HG02981 (cell line): ENCODE measurements around the gene SLC6A5.

Experiments used
- ATAC-seq: cut with Tn5 transposase; IDR thresholded peaks from one replicate; pipeline ENCODE4 v1.9.1; 2021; ENCODE audit warnings: mild to moderate bottlenecking, moderate library complexity; ENCODE audit not compliant: unreplicated experiment

The SLC6A5 gene

DNA sequence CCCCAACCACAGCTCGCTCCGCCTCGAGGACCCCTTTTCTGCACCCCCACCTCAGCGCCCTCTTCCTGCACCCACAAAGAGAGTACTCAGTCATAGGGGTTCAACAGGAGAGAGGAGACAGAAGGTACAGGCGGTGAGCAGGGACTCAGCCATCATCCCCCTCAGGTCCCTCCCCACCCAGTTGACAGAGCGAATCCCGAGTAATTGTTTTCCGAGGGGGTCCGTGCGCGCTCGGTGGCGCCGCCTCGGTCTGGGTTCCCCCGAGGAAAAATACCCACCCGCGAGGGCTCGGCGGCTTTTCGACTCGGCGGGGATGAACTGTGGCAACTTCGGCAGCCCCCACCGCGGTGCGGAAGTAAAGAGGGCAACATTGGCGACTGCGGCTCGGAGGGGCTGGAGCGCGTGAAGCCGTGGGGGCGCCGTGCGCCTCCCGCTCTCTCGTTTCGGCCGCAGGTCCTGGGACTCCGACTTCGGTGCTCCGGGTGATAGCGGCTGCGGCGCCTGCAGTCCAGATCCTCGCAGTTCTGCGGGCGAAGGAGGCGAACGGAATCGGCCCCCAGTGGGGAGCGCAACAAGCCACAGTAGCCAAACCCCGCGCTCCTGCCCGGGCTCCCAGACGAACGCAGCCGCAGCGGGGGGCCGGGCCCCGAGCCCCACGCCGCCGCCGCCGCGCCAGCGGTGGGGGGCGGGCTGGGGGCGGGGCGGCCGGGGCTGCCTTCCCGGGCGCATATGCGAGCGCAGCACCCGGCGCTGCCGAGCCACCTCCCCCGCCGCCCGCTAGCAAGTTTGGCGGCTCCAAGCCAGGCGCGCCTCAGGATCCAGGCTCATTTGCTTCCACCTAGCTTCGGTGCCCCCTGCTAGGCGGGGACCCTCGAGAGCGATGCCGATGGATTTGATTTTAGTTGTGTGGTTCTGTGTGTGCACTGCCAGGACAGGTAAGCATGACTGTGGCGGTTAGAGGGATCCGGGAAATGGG lies 69.7 kb downstream of the SLC6A5 start, which contains the start of gene NELL1:
TSS of gene NELL1 (plus strand) at position 743 of the 976 bp plus-strand sequence.
- no peak for ATAC-seq

DNA sequence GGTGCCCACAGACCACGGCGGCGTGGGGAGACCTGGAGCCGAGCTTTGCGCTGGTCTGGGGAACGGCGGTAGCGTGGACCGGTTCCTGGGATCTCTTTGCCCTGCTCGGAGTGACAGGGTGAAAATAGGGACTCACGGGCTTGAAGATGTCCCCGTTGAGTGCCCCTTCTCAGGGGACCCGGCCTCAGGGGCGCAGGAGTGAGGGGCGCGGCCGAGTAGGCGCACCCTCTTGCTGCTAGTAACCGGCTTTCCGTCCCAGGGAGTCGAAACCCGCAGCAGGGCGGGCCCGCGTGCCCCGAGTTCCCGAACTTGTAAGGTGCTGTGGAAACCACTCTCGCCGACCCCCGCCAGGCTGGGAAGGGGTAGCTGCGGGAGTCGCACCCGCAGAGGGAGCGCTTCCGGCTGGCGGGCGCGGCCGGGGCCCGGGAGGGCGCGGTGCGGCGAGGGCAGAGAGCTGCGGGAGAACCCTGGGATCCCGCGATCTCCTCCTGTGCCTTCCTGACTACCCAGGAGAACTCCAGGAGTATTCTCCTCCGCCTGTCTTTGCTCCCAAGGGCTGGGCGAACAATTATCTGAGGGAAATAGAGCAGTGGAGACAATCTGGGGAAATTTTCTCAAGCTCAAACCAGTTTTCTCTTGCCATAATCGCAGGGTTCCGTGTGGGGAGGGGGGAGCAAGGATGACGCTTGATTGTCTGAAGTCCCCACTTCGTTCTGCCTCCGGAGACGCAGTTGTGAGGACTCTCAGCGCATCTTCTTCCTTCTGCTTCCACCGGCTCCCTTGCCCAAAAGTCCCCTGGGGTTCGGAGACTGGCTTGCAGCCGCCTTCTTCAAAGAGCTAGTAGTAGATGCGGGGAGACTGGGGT lies 70.6 kb downstream of the SLC6A5 start:
- ATAC-seq = no peak

DNA sequence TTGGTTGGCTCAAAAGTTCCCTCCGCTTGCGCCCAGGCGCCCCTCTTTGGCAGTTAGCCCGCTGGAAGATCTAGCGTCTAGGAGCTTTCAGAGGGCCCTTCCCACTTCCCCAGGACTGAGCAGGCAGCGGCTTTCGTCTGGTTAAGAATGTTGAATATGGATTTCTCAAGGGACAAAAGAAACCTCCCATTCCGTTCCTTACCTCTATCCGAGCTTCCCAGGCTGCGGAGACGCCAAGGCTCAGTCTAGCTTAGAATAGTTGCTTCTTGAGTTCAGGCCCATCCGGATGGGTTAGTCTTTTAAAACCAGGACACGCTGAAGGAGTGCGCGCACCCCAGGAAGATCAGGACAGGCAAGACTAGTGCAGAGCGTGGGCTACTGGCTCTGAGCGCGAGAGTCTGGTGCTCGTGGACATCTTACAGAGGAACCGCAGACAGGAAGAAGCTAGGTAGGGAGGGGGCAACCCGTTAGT lies 71.6 kb downstream of the SLC6A5 start:
- no peak for ATAC-seq

DNA sequence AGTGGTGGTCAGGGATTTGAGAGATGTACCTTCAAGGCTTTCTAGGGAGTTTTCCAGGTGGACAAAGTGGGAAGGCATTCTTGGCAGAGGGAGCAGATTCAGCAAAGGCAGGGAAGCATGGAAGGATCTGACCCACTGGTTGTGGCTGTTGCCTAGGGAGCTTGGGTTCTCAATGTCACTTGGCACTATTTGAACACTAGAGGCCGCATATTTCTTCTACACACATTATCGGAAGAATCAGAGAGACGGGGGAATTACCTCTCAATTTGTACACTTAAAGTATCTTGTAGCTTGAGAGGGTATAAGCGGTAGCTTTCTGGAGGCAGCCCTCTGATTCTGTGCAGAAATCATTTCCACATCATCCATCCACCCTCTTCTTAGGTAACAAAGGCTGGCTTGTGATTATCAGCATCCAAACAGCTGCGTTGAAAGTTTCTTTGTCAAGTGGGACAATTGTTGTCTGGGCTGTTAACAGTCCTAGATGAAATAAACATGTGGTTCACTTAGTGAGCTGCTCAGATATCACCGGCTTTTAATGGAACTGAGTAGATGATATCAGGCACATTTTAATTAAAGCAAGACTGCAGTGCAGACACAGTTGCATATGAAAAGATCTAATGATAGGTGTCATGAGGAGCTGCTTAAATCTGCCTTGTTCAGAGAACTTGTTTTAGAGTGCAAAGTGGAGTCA lies 72.6 kb downstream of the SLC6A5 start:
- ATAC-seq = no peak

DNA sequence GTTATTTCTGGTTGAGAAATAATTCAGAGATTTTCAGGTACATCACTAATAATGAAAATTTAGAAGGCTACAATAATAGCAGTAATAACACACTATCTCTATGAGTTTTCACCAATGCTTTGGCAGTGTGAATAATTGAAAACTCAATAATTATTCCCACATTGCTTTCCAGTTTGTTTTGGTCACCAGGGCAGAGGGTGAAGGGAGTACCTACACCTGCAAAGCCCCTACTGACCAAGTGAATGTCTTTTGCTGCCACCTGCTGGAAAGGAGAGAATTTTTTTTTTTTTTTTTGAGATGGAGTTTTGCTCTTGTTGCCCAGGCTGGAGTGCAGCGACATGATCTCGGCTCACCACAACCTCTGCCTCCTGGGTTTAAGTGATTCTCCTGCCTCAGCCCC lies 73.2 kb downstream of the SLC6A5 start:
- ATAC-seq = no peak

DNA sequence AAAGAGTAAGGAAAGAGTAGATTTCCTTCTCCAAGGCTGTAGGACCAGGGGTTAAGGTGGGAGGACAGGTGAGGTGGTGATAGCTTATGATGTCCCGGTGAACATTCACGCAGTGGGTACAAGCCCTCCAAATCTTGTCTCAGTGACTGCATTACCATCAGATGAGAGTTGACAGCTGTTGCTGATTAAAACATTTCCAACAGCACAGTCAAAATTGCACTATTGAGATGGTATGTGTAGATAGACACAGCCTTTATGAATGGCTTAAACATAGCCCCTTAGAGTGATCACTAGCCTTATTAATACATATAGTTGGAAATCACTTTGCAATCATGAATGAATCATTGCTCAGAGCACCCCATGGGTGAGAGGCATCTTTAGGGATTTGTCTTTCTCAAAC lies 77.2 kb downstream of the SLC6A5 start:
- no peak for ATAC-seq

DNA sequence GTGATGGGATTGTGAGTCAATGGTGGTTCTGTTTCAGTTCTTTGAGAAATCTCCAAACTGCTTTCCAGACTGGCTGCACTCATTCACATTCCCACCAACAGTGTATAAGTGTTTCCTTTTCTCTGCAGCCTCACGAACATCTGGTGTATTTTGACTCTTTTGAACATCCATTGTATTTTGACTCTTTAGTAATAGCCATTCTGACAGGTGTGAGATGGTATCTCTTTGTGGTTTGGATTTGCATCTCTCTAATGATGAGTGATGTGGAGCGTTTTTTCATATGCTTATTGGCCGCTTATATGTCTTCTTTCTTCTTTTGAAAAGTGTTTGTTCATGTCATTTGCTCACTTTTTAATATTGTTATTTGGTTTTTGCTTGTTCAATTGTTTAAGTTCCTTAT lies 89.4 kb downstream of the SLC6A5 start:
- no peak for ATAC-seq

DNA sequence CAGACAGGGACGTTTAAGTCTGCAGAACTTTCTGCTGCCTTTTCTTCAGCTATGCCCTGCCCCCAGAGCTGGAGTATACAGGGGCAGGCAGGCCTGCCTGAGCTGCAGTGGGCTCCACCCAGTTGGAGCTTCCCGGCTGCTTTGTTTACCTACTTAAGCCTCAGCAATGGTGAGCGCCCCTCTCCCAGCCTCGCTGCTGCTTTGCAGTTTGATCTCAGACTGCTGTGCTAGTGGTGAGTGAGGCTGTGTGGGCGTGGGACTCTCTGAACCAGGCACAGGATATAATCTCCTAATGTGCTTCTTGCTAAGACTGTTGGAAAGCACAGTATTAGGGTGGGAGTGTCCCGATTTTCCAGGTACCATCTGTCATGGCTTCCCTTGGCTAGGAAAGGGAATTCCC lies 108.5 kb downstream of the SLC6A5 start:
- ATAC-seq = no peak
